ELF-1 (cell line): ENCODE data around the gene ATP6V1F.
A peak's percentile ranks its signal among the peaks of the same experiment; 100 is the strongest.

ENCODE experiments used
- DNase-seq: peaks from one replicate; pipeline ENCODE4 v3.0.0-alpha.2; 2016; ENCODE audit warnings: low read depth, low spot score

Gene ATP6V1F

GRCh38 chr7:128835790-128836641, 26.6 kb upstream of the ATP6V1F start:
- DNase-seq: no peak

GRCh38 chr7:128836729-128837348, 25.8 kb upstream of the ATP6V1F start:
- no peak for DNase-seq

GRCh38 chr7:128837521-128837921, 25.1 kb upstream of the ATP6V1F start:
- no peak for DNase-seq

DNA sequence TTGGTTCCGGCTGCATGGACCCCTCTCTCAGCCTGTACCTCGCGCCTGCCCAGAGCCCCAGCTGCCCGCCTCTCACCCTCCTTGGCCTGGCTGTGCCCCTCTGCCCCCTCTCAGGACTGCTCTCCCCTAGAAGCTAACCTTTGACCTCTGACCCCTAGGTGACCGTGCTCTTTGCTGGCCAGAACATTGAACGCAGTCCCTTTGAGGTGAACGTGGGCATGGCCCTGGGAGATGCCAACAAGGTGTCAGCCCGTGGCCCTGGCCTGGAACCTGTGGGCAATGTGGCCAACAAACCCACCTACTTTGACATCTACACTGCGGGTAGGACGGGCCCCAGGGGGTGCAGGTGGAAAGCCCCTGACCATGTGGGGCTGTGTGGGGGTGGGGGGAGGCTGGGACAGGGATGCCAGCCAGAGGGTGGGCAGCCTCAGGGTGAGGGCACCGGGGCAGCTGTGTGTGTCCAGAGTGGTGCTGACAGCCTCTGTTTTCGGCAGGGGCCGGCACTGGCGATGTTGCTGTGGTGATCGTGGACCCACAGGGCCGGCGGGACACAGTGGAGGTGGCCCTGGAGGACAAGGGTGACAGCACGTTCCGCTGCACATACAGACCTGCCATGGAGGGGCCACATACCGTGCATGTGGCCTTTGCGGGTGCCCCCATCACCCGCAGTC, 24.4 kb upstream of the ATP6V1F start:
- DNase-seq: no peak

- DNase-seq: no peak
Measured at GRCh38 chr7:128838981-128839731, 23.5 kb upstream of the ATP6V1F start.

DNA sequence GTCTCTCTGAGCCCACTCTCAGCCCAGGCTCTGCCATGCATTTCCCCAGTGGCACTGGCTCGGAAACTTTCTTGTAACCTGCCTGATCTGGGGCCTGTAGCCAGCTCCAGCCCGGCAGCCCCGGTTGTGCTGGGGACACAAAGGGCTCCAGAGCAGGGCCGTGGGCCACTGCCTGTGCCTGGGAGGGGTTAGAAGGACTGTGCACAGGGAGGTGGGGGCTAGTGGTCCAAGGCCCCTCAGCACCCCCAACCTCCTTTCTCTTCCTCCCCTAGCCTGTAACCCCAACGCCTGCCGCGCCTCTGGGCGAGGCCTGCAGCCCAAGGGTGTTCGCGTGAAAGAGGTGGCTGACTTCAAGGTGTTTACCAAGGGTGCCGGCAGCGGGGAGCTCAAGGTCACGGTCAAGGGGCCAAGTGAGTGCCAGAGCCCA, 22.9 kb upstream of the ATP6V1F start:
- DNase-seq: no peak

- DNase-seq: no peak
Measured at GRCh38 chr7:128840326-128841170, 22.1 kb upstream of the ATP6V1F start.

DNA sequence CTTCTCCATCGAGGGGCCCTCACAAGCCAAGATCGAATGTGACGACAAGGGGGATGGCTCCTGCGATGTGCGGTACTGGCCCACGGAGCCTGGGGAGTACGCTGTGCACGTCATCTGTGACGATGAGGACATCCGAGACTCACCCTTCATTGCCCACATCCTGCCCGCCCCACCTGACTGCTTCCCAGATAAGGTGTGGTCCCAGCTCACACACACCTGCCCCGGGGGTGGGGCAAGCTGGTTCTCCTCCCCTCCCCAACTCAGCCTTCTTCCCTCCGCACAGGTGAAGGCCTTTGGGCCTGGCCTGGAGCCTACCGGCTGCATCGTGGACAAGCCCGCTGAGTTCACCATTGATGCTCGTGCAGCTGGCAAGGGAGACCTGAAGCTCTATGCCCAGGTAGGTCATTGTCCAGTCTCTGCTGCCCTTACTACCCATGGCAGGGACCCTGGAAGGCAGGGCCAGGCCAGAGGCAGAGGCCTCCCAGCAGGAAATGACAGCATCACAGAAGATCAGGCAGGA, 21.4 kb upstream of the ATP6V1F start:
- no peak for DNase-seq

DNA sequence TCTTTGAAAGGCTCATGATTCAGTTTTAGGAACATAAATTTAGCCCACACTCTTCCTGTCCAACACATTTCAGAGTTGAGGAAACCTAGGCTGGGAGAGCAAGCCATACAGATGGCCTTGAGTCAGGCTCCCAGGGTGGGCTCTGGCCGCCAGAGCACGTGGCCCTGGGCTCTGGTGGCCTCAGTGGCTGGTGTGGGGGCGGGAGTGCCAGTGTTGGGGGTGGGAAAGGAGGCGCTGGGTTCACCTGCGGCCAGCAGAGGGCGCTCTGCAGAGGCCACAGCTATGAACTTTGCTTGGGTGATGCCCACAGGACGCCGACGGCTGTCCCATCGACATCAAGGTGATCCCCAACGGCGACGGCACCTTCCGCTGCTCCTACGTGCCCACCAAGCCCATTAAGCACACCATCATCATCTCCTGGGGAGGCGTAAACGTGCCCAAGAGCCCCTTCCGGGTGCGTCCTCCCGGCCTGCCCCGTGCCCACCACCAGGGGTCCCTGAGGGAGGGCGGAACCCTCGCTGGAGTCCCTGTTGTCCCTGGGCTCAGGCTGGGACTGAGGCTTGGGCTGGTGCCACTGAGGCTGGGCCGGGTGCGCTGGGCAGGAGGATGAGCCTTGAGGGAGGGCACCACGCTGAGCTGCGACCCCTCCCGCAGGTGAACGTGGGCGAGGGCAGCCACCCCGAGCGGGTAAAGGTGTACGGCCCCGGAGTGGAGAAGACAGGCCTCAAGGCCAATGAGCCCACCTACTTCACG, 20.6 kb upstream of the ATP6V1F start:
- peak; percentile 82 for DNase-seq

DNA sequence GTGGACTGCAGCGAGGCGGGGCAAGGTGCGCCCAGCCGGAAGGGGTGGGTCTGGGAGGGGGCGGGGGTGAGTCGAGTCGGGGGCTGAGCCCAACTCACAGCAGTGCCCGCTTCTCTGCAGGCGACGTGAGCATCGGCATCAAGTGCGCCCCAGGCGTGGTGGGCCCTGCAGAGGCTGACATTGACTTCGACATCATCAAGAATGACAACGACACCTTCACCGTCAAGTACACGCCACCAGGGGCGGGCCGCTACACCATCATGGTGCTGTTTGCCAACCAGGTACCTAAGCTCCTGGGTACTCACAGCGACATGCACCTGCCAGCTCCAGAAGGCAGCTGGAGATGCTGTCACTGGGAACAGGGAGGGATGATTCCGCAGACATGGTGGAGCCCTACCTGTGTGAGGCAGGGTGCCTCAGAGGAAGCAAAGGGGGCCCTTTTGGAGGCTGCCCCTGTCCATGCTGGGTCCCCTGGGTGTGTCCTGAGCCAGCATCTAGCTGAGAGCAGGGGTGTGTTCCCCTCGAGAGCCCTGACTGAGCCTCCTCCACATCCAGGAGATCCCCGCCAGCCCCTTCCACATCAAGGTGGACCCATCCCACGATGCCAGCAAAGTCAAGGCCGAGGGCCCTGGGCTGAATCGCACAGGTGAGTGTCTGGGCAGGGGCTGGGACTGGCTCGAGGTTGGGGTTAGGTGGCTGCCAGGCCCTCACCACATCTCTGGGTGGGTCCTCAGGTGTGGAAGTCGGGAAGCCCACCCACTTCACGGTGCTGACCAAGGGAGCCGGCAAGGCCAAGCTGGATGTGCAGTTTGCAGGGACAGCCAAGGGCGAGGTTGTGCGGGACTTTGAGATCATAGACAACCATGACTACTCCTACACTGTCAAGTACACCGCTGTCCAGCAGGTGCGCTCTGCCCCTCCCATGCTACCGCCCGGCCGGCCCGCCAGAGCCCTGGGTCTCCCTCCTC, 19.7 kb upstream of the ATP6V1F start:
- DNase-seq: no peak

- DNase-seq: no peak
Measured at GRCh38 chr7:128843938-128844621, 18.6 kb upstream of the ATP6V1F start.

DNA sequence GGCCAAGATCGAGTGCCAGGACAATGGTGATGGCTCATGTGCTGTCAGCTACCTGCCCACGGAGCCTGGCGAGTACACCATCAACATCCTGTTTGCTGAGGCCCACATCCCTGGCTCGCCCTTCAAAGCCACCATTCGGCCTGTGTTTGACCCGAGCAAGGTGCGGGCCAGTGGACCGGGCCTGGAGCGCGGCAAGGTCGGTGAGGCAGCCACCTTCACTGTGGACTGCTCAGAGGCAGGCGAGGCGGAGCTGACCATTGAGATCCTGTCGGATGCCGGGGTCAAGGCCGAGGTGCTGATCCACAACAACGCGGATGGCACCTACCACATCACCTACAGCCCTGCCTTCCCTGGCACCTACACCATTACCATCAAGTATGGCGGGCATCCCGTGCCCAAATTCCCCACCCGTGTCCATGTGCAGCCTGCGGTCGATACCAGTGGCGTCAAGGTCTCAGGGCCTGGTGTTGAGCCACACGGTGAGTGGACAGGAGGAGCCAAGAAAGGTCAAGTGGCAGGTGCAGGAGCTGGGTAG, 17.8 kb upstream of the ATP6V1F start:
- no peak for DNase-seq

DNA sequence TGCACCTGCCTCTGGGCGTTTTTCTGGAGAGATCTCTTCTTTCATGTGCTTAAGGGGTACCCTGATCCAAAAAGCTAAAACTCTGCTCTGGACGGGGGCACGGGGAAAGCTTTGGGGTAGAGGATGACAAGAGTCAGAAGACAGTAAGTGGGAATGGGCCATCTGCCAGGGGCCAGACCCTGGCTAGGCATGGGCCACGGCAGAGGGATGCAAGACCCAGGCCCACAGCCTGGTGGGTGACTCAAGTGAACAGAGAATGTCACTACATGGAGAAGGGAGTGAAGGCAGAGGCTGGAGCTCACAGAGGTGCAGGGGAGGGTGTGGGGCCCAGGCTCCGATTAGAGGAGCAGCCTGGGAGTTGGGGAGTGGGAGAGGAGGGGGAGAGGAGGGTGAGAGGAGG, 17.2 kb upstream of the ATP6V1F start:
- no peak for DNase-seq

DNA sequence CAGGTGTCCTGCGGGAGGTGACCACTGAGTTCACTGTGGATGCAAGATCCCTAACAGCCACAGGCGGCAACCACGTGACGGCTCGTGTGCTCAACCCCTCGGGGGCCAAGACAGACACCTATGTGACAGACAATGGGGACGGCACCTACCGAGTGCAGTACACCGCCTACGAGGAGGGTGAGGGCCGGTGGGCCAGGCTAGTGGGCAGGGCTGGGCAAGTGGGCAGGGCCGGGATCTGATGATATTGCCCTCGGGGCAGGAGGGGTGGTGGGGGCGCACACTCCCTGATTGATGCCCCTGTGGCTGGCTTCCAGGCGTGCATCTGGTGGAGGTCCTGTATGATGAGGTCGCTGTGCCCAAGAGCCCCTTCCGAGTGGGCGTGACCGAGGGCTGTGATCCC, 16.7 kb upstream of the ATP6V1F start:
- no peak for DNase-seq

GRCh38 chr7:128846781-128847444, 15.7 kb upstream of the ATP6V1F start:
- DNase-seq: no peak

DNA sequence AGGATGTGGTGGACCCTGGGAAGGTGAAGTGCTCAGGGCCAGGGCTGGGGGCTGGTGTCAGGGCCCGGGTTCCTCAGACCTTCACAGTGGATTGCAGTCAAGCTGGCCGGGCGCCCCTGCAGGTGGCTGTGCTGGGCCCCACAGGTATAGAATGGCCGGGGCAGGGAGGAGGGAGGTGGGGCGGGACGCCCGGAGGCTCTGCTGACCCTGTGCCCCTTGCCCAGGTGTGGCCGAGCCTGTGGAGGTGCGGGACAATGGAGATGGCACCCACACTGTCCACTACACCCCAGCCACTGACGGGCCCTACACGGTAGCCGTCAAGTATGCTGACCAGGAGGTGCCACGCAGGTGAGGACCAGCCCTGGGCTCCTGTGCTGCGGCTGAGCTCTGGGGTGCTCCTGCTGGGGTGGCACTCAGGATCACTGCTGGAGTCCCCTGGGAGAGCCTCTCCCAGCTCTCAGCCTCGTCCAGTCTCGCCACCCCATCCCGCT, 14.9 kb upstream of the ATP6V1F start:
- no peak for DNase-seq
